ENCODE measurements around the gene THSD4. TPM values are rescaled to one million over a fixed set of nuclear protein-coding genes. Genes with fewer than 3 reads are reported as not detected.

THSD4 gene
- polyA plus RNA-seq, 2 of the 4 experiments (the other 2 are of a cell fraction) = 15.8 to 40.7 TPM

DNA sequence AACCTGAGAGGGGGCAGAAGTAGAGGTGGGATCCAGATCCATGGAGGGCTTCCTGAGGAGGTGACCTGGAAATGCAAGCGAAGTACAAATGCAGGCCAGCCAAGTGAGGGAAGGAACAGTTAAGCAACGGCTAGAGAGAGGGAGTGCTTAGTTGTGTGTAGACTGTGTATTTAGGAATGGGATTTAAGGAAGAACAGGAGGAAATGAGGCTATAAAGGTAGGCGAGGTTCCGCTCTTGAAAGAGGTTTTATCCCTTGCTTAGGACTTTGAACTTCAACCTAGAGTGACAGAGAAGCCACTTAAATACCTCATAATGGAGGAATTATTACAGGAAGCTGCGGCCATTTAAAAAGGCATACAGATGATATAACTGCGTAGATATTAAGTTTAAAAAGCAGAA lies 295.1 kb downstream of the THSD4 start:
- ChIA-PET CTCF (interaction anchor here (1.0 to 6.3 kb wide), 4 partner anchors 11 to 391 kb away, joined by 3 to 48 read pairs (median 8); no protein-coding TSS in a partner anchor), POLR2A (no interaction called here)
- no peak for ATAC-seq
- Histone ChIP-seq H3K4me3 (no peak overlapping the region), H3K9me3 (no peaks in the 10 kb centered on the region), H3K27ac (peak overlapping the region; percentile 83 to 87), H3K4me1 (peaks cover 60% of the 10 kb centered on the region), H3K4me2 (peak overlapping the region; percentile 79; the same call in 1 of the 3 replicates)
- WGBS (ENCODE audit: missing lambda C conversion rate) = 84% methylated on average over 6 of the region's 6 CpGs
- FAIRE-seq = no peak
- TF ChIP-seq RNF2 (IDR thresholded peaks at IDR 0.05; ENCODE audit: borderline replicate concordance, low read depth) = no peak
- TF ChIP-seq EHF (CRISPR knock-in tag; IDR thresholded peaks at IDR 0.05) = no peak; the same call in 1 of the 2 replicates
- TF ChIP-seq, protein P1, sequence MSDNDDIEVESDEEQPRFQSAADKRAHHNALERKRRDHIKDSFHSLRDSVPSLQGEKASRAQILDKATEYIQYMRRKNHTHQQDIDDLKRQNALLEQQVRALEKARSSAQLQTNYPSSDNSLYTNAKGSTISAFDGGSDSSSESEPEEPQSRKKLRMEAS (IDR thresholded peaks at IDR 0.05) = no peak
- no peak for TF ChIP-seq FOSL2 (IDR thresholded peaks at IDR 0.05)
- TF ChIP-seq FOSL2 (CRISPR knock-in tag; IDR thresholded peaks at IDR 0.05) = no peak
- TF ChIP-seq NFE2L2 (conservative IDR thresholded peaks at IDR 0.05; ENCODE audit: low read length) = no peak
- TF ChIP-seq FOXS1 (CRISPR knock-in tag; IDR thresholded peaks at IDR 0.05) = peak; percentile 14; the same call in 1 of the 2 replicates
- TF ChIP-seq, protein P2, sequence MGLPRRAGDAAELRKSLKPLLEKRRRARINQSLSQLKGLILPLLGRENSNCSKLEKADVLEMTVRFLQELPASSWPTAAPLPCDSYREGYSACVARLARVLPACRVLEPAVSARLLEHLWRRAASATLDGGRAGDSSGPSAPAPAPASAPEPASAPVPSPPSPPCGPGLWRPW (IDR thresholded peaks at IDR 0.05) = no peak
- no peak for DNase-seq (ENCODE audit: low read depth in 1 of 2, low spot score in 1 of 2)

DNA sequence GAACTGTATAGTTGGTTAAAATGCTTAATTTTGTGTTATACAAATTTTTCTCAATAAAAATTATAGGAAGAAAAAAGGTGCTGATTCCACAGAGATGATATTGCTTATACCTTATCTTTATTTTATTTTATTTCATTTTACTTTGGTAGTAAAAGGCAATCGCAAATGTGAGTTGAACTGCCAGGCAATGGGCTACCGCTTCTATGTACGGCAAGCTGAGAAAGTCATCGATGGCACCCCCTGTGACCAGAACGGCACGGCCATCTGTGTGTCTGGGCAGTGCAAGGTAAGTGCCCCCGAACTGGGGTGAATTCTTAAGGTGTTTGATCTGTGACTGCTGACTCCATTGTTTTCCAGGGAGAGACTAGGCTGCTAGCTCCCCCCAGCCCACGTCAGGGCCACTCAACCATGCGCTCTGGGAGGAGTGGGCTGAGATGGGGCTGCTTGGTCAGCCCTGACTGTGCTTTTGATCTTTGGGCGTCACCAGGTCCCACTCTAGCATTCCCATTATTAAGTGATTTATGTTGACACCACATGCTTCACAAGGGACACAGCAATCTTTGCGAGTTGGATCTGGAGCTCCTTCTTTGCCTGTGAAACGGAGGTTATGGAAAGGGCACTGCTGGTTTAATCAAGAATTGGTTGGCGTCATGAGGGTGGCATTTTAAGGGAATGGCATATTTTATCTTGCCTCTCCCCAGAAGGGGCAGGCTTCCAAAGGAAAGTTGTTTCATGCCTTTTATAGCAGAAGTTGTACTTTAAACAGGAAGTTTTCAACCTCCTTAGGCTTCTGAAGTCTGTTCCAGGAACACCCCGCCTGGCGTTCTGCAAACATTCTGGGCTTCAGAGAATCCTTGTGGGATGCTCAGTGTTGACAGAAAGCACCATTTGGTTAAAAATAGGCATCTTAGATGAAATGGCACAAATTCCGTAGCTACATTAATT lies 296.5 kb downstream of the THSD4 start:
- peak; percentile 87 for FAIRE-seq
- H3K9me3 ChIP-seq = no peaks in the 10 kb centered on the region
- ATAC-seq = peak; percentile 92 to 93
- ChIA-PET CTCF (interaction anchor here (0.7 to 6.3 kb wide), 21 partner anchors 9 to 396 kb away, joined by 3 to 48 read pairs (median 4); partner anchors contain the start of gene THSD4), POLR2A (interaction anchor here (1.1 to 1.7 kb wide), 5 partner anchors 12 to 116 kb away, joined by 3 to 9 read pairs (median 3); no protein-coding TSS in a partner anchor)
- DNase-seq (ENCODE audit: low read depth in 1 of 2, low spot score in 1 of 2) = peak; percentile 74 to 98
- 18% methylated on average over 16 of the region's 16 CpGs for WGBS (ENCODE audit: missing lambda C conversion rate)
- H3K4me3 ChIP-seq = peak overlapping the region; percentile 21
- H3K4me2 ChIP-seq = peak overlapping the region; percentile 79
- peaks cover 65% of the 10 kb centered on the region for H3K4me1 ChIP-seq
- peak overlapping the region; percentile 83 to 87 for H3K27ac ChIP-seq
- TF ChIP-seq CEBPB (IDR thresholded peaks at IDR 0.05) = 0 out of 4 replicates have a peak, but pooled peaks of 1 of the 2 experiments have one; percentile 4
- TF ChIP-seq RNF2 (IDR thresholded peaks at IDR 0.05; ENCODE audit: borderline replicate concordance, low read depth) = no peak
- TF ChIP-seq, protein P1 (IDR thresholded peaks at IDR 0.05) = peak; percentile 68; the same call in 1 of the 2 replicates
- peak; percentile 70; the same call in 1 of the 2 replicates for TF ChIP-seq ZNF302 (CRISPR knock-in tag; IDR thresholded peaks at IDR 0.05)
- no peak for TF ChIP-seq SREBF2 (IDR thresholded peaks at IDR 0.05)
- peak; percentile 92 for TF ChIP-seq JUN (IDR thresholded peaks at IDR 0.05)
- peak; percentile 56; the same call in 1 of the 2 replicates for TF ChIP-seq MYC (IDR thresholded peaks at IDR 0.05; ENCODE audit: borderline replicate concordance, low read length)
- TF ChIP-seq, protein P3, sequence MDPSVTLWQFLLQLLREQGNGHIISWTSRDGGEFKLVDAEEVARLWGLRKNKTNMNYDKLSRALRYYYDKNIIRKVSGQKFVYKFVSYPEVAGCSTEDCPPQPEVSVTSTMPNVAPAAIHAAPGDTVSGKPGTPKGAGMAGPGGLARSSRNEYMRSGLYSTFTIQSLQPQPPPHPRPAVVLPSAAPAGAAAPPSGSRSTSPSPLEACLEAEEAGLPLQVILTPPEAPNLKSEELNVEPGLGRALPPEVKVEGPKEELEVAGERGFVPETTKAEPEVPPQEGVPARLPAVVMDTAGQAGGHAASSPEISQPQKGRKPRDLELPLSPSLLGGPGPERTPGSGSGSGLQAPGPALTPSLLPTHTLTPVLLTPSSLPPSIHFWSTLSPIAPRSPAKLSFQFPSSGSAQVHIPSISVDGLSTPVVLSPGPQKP (IDR thresholded peaks at IDR 0.05; ENCODE audit: low read depth, low read length) = no peak
- TF ChIP-seq HOXA7 (CRISPR knock-in tag; IDR thresholded peaks at IDR 0.05) = no peak
- no peak for TF ChIP-seq RFX5 (IDR thresholded peaks at IDR 0.05)
- TF ChIP-seq, protein P4, sequence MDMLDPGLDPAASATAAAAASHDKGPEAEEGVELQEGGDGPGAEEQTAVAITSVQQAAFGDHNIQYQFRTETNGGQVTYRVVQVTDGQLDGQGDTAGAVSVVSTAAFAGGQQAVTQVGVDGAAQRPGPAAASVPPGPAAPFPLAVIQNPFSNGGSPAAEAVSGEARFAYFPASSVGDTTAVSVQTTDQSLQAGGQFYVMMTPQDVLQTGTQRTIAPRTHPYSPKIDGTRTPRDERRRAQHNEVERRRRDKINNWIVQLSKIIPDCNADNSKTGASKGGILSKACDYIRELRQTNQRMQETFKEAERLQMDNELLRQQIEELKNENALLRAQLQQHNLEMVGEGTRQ (IDR thresholded peaks at IDR 0.05) = no peak
- TF ChIP-seq, protein P5, sequence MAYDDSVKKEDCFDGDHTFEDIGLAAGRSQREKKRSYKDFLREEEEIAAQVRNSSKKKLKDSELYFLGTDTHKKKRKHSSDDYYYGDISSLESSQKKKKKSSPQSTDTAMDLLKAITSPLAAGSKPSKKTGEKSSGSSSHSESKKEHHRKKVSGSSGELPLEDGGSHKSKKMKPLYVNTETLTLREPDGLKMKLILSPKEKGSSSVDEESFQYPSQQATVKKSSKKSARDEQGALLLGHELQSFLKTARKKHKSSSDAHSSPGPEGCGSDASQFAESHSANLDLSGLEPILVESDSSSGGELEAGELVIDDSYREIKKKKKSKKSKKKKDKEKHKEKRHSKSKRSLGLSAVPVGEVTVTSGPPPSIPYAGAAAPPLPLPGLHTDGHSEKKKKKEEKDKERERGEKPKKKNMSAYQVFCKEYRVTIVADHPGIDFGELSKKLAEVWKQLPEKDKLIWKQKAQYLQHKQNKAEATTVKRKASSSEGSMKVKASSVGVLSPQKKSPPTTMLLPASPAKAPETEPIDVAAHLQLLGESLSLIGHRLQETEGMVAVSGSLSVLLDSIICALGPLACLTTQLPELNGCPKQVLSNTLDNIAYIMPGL (CRISPR knock-in tag; IDR thresholded peaks at IDR 0.05; ENCODE audit: borderline replicate concordance) = no peak
- peak; percentile 86 for TF ChIP-seq RARB (CRISPR knock-in tag; IDR thresholded peaks at IDR 0.05)
- TF ChIP-seq, protein P6, sequence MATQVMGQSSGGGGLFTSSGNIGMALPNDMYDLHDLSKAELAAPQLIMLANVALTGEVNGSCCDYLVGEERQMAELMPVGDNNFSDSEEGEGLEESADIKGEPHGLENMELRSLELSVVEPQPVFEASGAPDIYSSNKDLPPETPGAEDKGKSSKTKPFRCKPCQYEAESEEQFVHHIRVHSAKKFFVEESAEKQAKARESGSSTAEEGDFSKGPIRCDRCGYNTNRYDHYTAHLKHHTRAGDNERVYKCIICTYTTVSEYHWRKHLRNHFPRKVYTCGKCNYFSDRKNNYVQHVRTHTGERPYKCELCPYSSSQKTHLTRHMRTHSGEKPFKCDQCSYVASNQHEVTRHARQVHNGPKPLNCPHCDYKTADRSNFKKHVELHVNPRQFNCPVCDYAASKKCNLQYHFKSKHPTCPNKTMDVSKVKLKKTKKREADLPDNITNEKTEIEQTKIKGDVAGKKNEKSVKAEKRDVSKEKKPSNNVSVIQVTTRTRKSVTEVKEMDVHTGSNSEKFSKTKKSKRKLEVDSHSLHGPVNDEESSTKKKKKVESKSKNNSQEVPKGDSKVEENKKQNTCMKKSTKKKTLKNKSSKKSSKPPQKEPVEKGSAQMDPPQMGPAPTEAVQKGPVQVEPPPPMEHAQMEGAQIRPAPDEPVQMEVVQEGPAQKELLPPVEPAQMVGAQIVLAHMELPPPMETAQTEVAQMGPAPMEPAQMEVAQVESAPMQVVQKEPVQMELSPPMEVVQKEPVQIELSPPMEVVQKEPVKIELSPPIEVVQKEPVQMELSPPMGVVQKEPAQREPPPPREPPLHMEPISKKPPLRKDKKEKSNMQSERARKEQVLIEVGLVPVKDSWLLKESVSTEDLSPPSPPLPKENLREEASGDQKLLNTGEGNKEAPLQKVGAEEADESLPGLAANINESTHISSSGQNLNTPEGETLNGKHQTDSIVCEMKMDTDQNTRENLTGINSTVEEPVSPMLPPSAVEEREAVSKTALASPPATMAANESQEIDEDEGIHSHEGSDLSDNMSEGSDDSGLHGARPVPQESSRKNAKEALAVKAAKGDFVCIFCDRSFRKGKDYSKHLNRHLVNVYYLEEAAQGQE (IDR thresholded peaks at IDR 0.05) = no peak
- TF ChIP-seq FOSB (CRISPR knock-in tag; IDR thresholded peaks at IDR 0.05) = no peak
- no peak; the same call in 1 of the 2 replicates for TF ChIP-seq TP53 (CRISPR knock-in tag; IDR thresholded peaks at IDR 0.05)
- TF ChIP-seq ZC3H11A (IDR thresholded peaks at IDR 0.05) = no peak
- TF ChIP-seq NPAS2 (CRISPR knock-in tag; IDR thresholded peaks at IDR 0.05; ENCODE audit: borderline replicate concordance) = peak; percentile 60; the same call in 1 of the 2 replicates
- TF ChIP-seq POLR2AphosphoS2 (conservative IDR thresholded peaks at IDR 0.05; ENCODE audit: low read length) = no peak
- no peak for TF ChIP-seq MAZ (IDR thresholded peaks at IDR 0.05; ENCODE audit: borderline replicate concordance, low read depth, low read length)

All from A549 (cell line).